ENCODE data around the gene MFN2. TPM values are rescaled to one million over a fixed set of nuclear protein-coding genes. Genes with fewer than 3 reads are reported as not detected.

Gene MFN2
- total and polyA plus RNA-seq, 9 of the 15 experiments (the other 6 are each of a cell fraction or from before 2014, with no cell fraction given): 10.5 to 158 (median 87.1) TPM

DNA sequence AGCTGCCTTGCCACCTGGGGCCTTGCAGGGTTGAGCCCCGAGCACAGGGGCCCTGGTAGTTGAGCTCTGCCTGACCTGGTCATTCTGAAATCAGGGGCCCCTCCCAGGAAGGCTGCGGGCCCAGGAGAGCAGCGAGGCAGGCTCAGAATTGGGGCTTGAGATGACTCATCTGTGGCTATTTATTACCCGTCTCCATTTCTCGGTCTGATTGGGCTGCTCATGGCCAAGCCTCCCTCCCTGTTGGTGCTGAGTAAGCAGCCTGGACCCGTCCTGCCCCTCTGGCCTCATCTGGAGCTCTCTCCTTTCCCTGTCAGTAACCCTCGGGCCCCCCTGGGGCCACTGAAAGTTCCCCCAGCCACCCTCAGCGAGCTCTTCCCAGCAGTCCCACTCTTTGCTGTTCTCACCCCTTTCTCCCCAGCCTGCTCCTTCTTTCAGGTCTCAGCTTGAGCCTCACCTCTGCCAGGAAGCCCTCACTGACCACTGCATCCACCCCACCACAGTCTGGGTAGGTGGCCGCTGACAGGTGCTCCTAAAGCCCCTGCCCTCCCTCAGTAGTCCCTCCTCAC lies 71.8 kb downstream of the MFN2 start (continued):
- 0 out of 2 replicates have a peak, but pooled peaks have one; percentile 78 for TF ChIP-seq PHF21A (IDR thresholded peaks at IDR 0.05; ENCODE audit: borderline replicate concordance, low read depth)
- no peak for TF ChIP-seq NEUROD1 (IDR thresholded peaks at IDR 0.05; ENCODE audit: borderline replicate concordance, low read depth, low read length, partially characterized antibody)
- TF ChIP-seq CREM (IDR thresholded peaks at IDR 0.05; ENCODE audit: low read depth): peak; percentile 36; the same call in 1 of the 2 replicates
- no peak for TF ChIP-seq SIRT6 (IDR thresholded peaks at IDR 0.05; ENCODE audit: low read depth, low read length)
- TF ChIP-seq PHF8 (IDR thresholded peaks at IDR 0.05; ENCODE audit: borderline replicate concordance, low read length): peak; percentile 29; the same call in 1 of the 2 replicates
- TF ChIP-seq, protein P1, sequence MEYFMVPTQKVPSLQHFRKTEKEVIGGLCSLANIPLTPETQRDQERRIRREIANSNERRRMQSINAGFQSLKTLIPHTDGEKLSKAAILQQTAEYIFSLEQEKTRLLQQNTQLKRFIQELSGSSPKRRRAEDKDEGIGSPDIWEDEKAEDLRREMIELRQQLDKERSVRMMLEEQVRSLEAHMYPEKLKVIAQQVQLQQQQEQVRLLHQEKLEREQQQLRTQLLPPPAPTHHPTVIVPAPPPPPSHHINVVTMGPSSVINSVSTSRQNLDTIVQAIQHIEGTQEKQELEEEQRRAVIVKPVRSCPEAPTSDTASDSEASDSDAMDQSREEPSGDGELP (CRISPR knock-in tag; IDR thresholded peaks at IDR 0.05; ENCODE audit: borderline replicate concordance): peak; percentile 32; the same call in 1 of the 2 replicates
- peak; percentile 52 for TF ChIP-seq SOX6 (IDR thresholded peaks at IDR 0.05)
- TF ChIP-seq, protein P2, sequence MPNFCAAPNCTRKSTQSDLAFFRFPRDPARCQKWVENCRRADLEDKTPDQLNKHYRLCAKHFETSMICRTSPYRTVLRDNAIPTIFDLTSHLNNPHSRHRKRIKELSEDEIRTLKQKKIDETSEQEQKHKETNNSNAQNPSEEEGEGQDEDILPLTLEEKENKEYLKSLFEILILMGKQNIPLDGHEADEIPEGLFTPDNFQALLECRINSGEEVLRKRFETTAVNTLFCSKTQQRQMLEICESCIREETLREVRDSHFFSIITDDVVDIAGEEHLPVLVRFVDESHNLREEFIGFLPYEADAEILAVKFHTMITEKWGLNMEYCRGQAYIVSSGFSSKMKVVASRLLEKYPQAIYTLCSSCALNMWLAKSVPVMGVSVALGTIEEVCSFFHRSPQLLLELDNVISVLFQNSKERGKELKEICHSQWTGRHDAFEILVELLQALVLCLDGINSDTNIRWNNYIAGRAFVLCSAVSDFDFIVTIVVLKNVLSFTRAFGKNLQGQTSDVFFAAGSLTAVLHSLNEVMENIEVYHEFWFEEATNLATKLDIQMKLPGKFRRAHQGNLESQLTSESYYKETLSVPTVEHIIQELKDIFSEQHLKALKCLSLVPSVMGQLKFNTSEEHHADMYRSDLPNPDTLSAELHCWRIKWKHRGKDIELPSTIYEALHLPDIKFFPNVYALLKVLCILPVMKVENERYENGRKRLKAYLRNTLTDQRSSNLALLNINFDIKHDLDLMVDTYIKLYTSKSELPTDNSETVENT (CRISPR knock-in tag; IDR thresholded peaks at IDR 0.05): 0 out of 2 replicates have a peak, but pooled peaks have one; percentile 13
